Renal pelvis (tissue), 4 donors: ENCODE measurements around the gene PIAS1. TPM values are rescaled to one million over a fixed set of nuclear protein-coding genes. Genes with fewer than 3 reads are reported as not detected.

Experiments
- DNase-seq: peaks from one replicate; pipeline ENCODE4 v3.0.0-alpha.2; 2013
- polyA plus RNA-seq, 3 donors: library from polyadenylated mRNA; unstranded; fragments of 120-200 nt; gene quantifications; one replicate each; pipeline ENCODE4 v1.2.1, GENCODE V29; 2013; ENCODE audit not compliant: insufficient read length in 3 of 3

PIAS1 gene
- polyA plus RNA-seq, 3 donors = 42.0 to 54.6 (median 51.0) TPM

- DNase-seq = no peak
Measured at GRCh38 chr15:68061171-68061570, 7.1 kb downstream of the PIAS1 start.

GRCh38 chr15:68061602-68062001, 7.5 kb downstream of the PIAS1 start:
- no peak for DNase-seq

GRCh38 chr15:68062214-68062613, 8.1 kb downstream of the PIAS1 start:
- no peak for DNase-seq

GRCh38 chr15:68062946-68063465, 8.9 kb downstream of the PIAS1 start:
- no peak for DNase-seq

GRCh38 chr15:68063606-68064005, 9.5 kb downstream of the PIAS1 start:
- DNase-seq = no peak

GRCh38 chr15:68073576-68074288, 19.6 kb downstream of the PIAS1 start:
- DNase-seq = no peak

- no peak for DNase-seq
Measured at GRCh38 chr15:68075764-68076385, 21.8 kb downstream of the PIAS1 start.

GRCh38 chr15:68078365-68078764, 24.2 kb downstream of the PIAS1 start:
- no peak for DNase-seq

GRCh38 chr15:68080334-68080733, 26.2 kb downstream of the PIAS1 start:
- no peak for DNase-seq

- DNase-seq = no peak
Measured at GRCh38 chr15:68080783-68081182, 26.7 kb downstream of the PIAS1 start.

- DNase-seq = no peak
Measured at GRCh38 chr15:68081869-68082505, 27.9 kb downstream of the PIAS1 start.

GRCh38 chr15:68082735-68083134, 28.6 kb downstream of the PIAS1 start:
- DNase-seq = no peak

- DNase-seq = no peak
Measured at GRCh38 chr15:68083463-68083862, 29.3 kb downstream of the PIAS1 start.

- DNase-seq = no peak
Measured at GRCh38 chr15:68085052-68085451, 30.9 kb downstream of the PIAS1 start.

GRCh38 chr15:68091743-68092142, 37.6 kb downstream of the PIAS1 start:
- no peak for DNase-seq

- DNase-seq = no peak
Measured at GRCh38 chr15:68096099-68096498, 42.0 kb downstream of the PIAS1 start.

GRCh38 chr15:68097029-68097428, 42.9 kb downstream of the PIAS1 start:
- DNase-seq = no peak

- DNase-seq = no peak
Measured at GRCh38 chr15:68098465-68098864, 44.4 kb downstream of the PIAS1 start.

- DNase-seq = no peak
Measured at GRCh38 chr15:68100194-68100593, 46.1 kb downstream of the PIAS1 start.

- no peak for DNase-seq
Measured at GRCh38 chr15:68103603-68104002, 49.5 kb downstream of the PIAS1 start.

GRCh38 chr15:68106656-68107055, 52.5 kb downstream of the PIAS1 start:
- DNase-seq = no peak

GRCh38 chr15:68107142-68107541, 53.0 kb downstream of the PIAS1 start:
- no peak for DNase-seq

- DNase-seq = no peak
Measured at GRCh38 chr15:68112706-68113105, 58.6 kb downstream of the PIAS1 start.
